ENCODE data around the gene ERN2.

The ERN2 gene

GRCh38 chr16:23716484-23716883, 3.5 kb upstream of the ERN2 start:
- DNase-seq = no peak

- no peak for DNase-seq
Measured at GRCh38 chr16:23711785-23712184, 1.2 kb downstream of the ERN2 start.

GRCh38 chr16:23710504-23710903, 2.5 kb downstream of the ERN2 start:
- no peak for DNase-seq

GRCh38 chr16:23710008-23710407, 3.0 kb downstream of the ERN2 start:
- DNase-seq = no peak

- DNase-seq = no peak
Measured at GRCh38 chr16:23709536-23709935, 3.5 kb downstream of the ERN2 start.

- no peak for DNase-seq
Measured at GRCh38 chr16:23706439-23706838, 6.6 kb downstream of the ERN2 start.

GRCh38 chr16:23705517-23705902, 7.5 kb downstream of the ERN2 start:
- DNase-seq = no peak

GRCh38 chr16:23704772-23705516, 8.1 kb downstream of the ERN2 start:
- DNase-seq = no peak

- no peak for DNase-seq
Measured at GRCh38 chr16:23702951-23703350, 10.1 kb downstream of the ERN2 start.

GRCh38 chr16:23701045-23701444, 12.0 kb downstream of the ERN2 start:
- no peak for DNase-seq

- DNase-seq = no peak
Measured at GRCh38 chr16:23700509-23700908, 12.5 kb downstream of the ERN2 start.

GRCh38 chr16:23700093-23700492, 12.9 kb downstream of the ERN2 start:
- DNase-seq = no peak

- peak; percentile 16 for DNase-seq
Measured at GRCh38 chr16:23699100-23699499, 13.9 kb downstream of the ERN2 start.

- no peak for DNase-seq
Measured at GRCh38 chr16:23695756-23696155, 17.3 kb downstream of the ERN2 start.

- no peak for DNase-seq
Measured at GRCh38 chr16:23694644-23695373, 18.2 kb downstream of the ERN2 start.

- no peak for DNase-seq
Measured at GRCh38 chr16:23694265-23694643, 18.8 kb downstream of the ERN2 start.

- no peak for DNase-seq
Measured at GRCh38 chr16:23692190-23692837, 20.7 kb downstream of the ERN2 start.

GRCh38 chr16:23691483-23692189, 21.4 kb downstream of the ERN2 start:
- no peak for DNase-seq

- no peak for DNase-seq
Measured at GRCh38 chr16:23690771-23691482, 22.1 kb downstream of the ERN2 start.

- no peak for DNase-seq
Measured at GRCh38 chr16:23689442-23690187, 23.4 kb downstream of the ERN2 start.

GRCh38 chr16:23687034-23687808, 25.8 kb downstream of the ERN2 start:
- DNase-seq = no peak
